SJCRH30 (cell line): ENCODE results near the gene TCEAL8. TPM values are rescaled to one million over a fixed set of nuclear protein-coding genes. Genes with fewer than 3 reads are reported as not detected.
A peak's percentile ranks its signal among the peaks of the same experiment; 100 is the strongest.
"Not testable (repeated sequence)": the region's sequence is repeated elsewhere in the genome, so short reads cannot be mapped to it uniquely, and the experiment has no call there.

Source experiments
- DNase-seq, 2 experiments: peaks; one replicate each; pipeline ENCODE4 v3.0.0-alpha.2; 2015 to 2020
- H3K27ac ChIP-seq: fragments of 250-450 bp; sonication (Bioruptor Pico); 2 replicates; pipeline ENCODE4 v1.5.1; 2020; ENCODE audit warnings: mild to moderate bottlenecking, moderate library complexity
- H3K27me3 ChIP-seq: fragments of 250-450 bp; sonication (Bioruptor Pico); 2 replicates; pipeline ENCODE4 v1.5.1; 2020; ENCODE audit warnings: mild to moderate bottlenecking, moderate library complexity
- H3K36me3 ChIP-seq: fragments of 250-450 bp; sonication (Bioruptor Pico); 2 replicates; pipeline ENCODE4 v1.5.1; 2020; ENCODE audit warnings: mild to moderate bottlenecking, moderate library complexity
- H3K4me1 ChIP-seq: fragments of 250-450 bp; sonication (Bioruptor Pico); 2 replicates; pipeline ENCODE4 v1.5.1; 2020; ENCODE audit warnings: mild to moderate bottlenecking, moderate library complexity
- H3K4me3 ChIP-seq: fragments of 250-450 bp; sonication (Bioruptor Pico); 2 replicates; pipeline ENCODE4 v1.5.1; 2020; ENCODE audit warnings: mild to moderate bottlenecking, moderate library complexity
- H3K9me3 ChIP-seq: fragments of 250-450 bp; sonication (Bioruptor Pico); replicated peaks from 2 replicates; pipeline ENCODE4 v1.5.1; 2020; ENCODE audit warnings: mild to moderate bottlenecking, moderate library complexity
- total RNA-seq: library from RNA; depleted of rRNA; stranded (reverse); fragments of >200 nt; shearing (Covaris generic); gene quantifications from 2 replicates; pipeline ENCODE4 v1.2.3, GENCODE V29; 2014

Gene TCEAL8
- total RNA-seq, 1 experiment from 2014 or later, result 103 TPM

DNA sequence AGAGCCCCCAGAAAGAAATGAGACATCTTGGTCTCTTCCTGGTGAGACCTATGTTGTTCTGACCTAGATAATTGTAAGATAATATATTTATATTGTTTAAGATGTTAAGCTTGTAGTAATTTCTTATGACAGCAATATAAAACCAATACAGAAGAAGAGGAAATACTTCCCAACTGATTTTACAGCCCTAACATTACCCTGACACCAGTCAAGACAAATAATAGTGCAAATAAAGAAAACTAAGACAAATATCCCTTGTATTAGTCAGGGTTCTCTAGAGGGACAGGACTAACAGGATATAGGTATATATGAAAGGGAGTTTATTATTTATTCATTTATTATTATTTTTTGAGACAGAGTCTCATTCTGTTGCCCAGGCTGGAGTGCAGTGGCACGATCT, 18.7 kb downstream of the TCEAL8 start:
- Histone ChIP-seq H3K4me3 (no peak overlapping the region), H3K27me3 (no peaks in the 10 kb centered on the region), H3K9me3 (no peaks in the 10 kb centered on the region), H3K36me3 (no peaks in the 10 kb centered on the region), H3K27ac (no peak overlapping the region), H3K4me1 (no peaks in the 10 kb centered on the region)
- no peak for DNase-seq

DNA sequence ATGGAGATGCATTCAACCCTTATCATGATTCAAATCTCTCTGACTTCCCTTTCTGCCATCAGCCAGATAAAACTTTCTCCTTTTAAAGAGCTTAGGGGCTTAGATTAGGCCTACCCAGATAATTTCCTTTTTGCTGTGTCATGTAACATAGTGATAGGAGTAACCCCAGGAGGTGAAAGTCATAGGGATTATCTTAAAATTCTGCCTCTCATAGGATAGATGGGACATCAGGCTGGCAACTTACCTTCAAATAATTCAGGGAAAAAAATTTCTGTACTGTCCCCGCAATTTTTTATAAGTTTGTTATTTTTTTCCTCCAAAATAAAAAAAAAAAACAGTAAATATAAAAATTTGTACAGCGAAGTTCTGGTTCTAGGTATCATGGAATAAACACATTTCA, 19.3 kb downstream of the TCEAL8 start:
- not testable (repeated sequence) for DNase-seq, H3K36me3 ChIP-seq, H3K4me1 ChIP-seq, H3K9me3 ChIP-seq, H3K27me3 ChIP-seq, H3K4me3 ChIP-seq, H3K27ac ChIP-seq

DNA sequence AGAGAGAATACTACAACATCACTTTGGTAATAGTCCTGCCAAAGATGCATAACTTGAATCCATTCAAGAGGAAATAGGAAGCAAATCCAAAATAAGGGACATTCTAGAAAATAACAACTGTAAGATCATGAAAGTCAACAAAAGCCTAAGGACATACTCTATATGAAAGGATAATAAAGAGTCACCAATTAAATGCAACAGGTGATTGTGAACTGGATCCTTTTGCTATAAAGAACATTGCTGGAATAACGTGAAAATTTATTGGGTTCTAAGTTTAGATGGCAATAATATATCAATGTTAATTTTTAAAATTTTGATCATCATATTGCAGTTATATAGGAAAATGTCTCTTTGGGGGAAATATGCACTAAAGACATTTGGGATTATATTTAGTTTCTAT, 20.1 kb downstream of the TCEAL8 start:
- no peaks in the 10 kb centered on the region for H3K4me1 ChIP-seq
- H3K27ac ChIP-seq, result no peak overlapping the region
- DNase-seq, result no peak
- H3K4me3 ChIP-seq, result no peak overlapping the region
- no peaks in the 10 kb centered on the region for H3K36me3 ChIP-seq
- no peaks in the 10 kb centered on the region for H3K27me3 ChIP-seq
- H3K9me3 ChIP-seq, result no peaks in the 10 kb centered on the region

DNA sequence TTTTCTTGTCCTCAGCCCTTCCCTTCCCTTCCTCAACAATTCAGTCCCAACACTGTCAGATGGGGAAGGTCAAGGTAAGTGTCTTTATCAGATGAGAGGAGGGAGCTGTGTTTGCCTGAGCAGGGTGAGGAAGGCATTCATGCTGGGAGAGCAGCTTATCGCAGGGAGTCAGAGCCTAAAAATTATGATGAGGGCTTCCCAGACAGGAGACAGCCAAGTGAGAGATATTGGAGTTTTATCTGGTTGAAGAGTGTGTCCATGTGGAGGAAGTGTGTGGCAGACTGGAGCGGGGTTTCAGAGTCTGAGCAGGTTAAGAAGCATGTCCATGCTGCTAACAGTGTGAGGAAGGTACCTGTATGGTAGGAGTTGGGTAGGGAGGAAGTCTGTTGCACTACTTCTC, 21.7 kb downstream of the TCEAL8 start:
- no peaks in the 10 kb centered on the region for H3K9me3 ChIP-seq
- DNase-seq, result no peak
- H3K27ac ChIP-seq, result no peak overlapping the region
- H3K27me3 ChIP-seq, result no peaks in the 10 kb centered on the region
- no peaks in the 10 kb centered on the region for H3K4me1 ChIP-seq
- no peaks in the 10 kb centered on the region for H3K36me3 ChIP-seq
- H3K4me3 ChIP-seq, result no peak overlapping the region

GRCh38 chrX:103225918-103226317, 29.0 kb downstream of the TCEAL8 start:
- DNase-seq, H3K36me3 ChIP-seq, H3K9me3 ChIP-seq, H3K27me3 ChIP-seq, H3K27ac ChIP-seq, H3K4me3 ChIP-seq, H3K4me1 ChIP-seq: not testable (repeated sequence)

- no peaks in the 10 kb centered on the region for H3K9me3 ChIP-seq
- no peaks in the 10 kb centered on the region for H3K4me1 ChIP-seq
- peaks cover 6% of the 10 kb centered on the region; the same call in 1 of the 2 replicates for H3K36me3 ChIP-seq
- no peak overlapping the region for H3K27ac ChIP-seq
- no peak overlapping the region for H3K4me3 ChIP-seq
- DNase-seq, result no peak
- H3K27me3 ChIP-seq, result no peaks in the 10 kb centered on the region
These were observed 34.2 kb downstream of the TCEAL8 start for GRCh38 chrX:103220511-103221323.

- Histone ChIP-seq H3K27ac (peak overlapping the region; percentile 77), H3K4me3 (peak overlapping the region; percentile 79), H3K4me1 (no peaks in the 10 kb centered on the region), H3K9me3 (no peaks in the 10 kb centered on the region), H3K27me3 (no peaks in the 10 kb centered on the region), H3K36me3 (peaks cover 6% of the 10 kb centered on the region; the same call in 1 of the 2 replicates)
- peak; percentile 48 to 51 for DNase-seq
These were observed 39.4 kb downstream of the TCEAL8 start for GRCh38 chrX:103215425-103215991.

DNA sequence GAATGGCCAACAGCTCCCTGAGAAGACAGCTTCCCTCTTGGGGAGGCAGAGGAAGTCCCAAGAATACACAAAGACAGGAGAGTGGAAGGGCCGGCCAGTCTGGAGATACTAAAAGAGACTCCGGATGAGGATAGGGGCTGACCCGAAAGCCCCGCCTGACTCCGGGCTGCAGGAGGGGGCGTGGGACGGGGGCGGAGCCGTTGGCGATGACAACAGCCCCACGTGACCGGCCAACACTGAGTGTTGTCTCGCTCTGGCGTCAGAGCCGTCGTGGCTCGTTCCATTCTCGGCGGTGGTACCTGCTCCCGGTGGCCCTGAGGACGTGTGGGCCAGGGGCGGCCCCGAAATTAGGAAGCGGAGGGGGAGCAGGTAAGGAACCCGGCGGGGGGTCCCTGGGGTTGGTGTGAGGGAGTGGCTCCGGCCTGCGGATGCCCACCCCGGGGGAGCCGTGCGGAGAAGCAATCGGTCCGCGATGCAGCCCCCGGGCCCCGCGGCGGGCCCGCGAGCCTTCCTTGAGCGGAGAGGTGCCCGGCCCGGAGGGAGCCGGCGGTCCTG, 40.0 kb downstream of the TCEAL8 start, which contains the start of gene BEX4:
Gene BEX4 (plus strand): TSS at position 239 of the 555 bp plus-strand sequence. CDS start 1,046 bp downstream, outside the sequence.
- H3K4me1 ChIP-seq, result no peaks in the 10 kb centered on the region
- no peaks in the 10 kb centered on the region for H3K27me3 ChIP-seq
- H3K9me3 ChIP-seq, result no peaks in the 10 kb centered on the region
- peak within 1 kb of the TSS; percentile 77 for H3K27ac ChIP-seq
- peak; percentile 74 to 76 for DNase-seq
- H3K36me3 ChIP-seq, result peaks cover 6% of the 10 kb centered on the region; the same call in 1 of the 2 replicates
- peak within 1 kb of the TSS; percentile 79 for H3K4me3 ChIP-seq

GRCh38 chrX:103212749-103213457, 42.1 kb downstream of the TCEAL8 start:
- Histone ChIP-seq H3K4me3 (no peak overlapping the region), H3K36me3 (peaks cover 6% of the 10 kb centered on the region; the same call in 1 of the 2 replicates), H3K4me1 (no peaks in the 10 kb centered on the region), H3K27ac (no peak overlapping the region), H3K27me3 (no peaks in the 10 kb centered on the region), H3K9me3 (no peaks in the 10 kb centered on the region)
- DNase-seq, result no peak

GRCh38 chrX:103211012-103211715, 43.8 kb downstream of the TCEAL8 start:
- Histone ChIP-seq H3K36me3 (no peaks in the 10 kb centered on the region; the same call in 1 of the 2 replicates), H3K4me1 (no peaks in the 10 kb centered on the region), H3K27me3 (no peaks in the 10 kb centered on the region), H3K4me3 (no peak overlapping the region), H3K27ac (no peak overlapping the region), H3K9me3 (no peaks in the 10 kb centered on the region)
- DNase-seq, result peak; percentile 35 to 66

DNA sequence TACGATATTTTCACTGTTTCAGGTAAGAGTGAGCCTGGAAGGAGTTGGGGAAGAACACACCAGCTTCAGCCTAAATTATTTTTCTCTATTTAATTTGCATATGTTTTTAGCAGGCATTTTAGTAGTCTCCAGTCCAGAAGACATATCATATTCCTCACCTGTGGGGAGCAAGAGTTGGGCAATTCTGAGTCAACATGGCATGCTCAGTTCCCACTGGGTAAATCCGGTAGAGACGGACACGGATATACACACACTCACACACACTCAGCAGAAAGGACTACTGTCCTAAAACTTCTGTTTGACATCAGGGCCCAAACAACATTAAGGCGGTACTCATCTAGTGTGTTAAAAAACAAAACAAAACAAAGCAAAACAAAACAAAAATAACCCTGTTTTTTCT, 44.9 kb downstream of the TCEAL8 start:
- Histone ChIP-seq H3K27me3 (no peaks in the 10 kb centered on the region), H3K4me1 (no peaks in the 10 kb centered on the region), H3K4me3 (no peak overlapping the region), H3K36me3 (no peaks in the 10 kb centered on the region), H3K9me3 (no peaks in the 10 kb centered on the region), H3K27ac (no peak overlapping the region)
- no peak for DNase-seq
